B cell (primary cell): Measurements from ENCODE around the gene AMH. TPM values are rescaled to one million over a fixed set of nuclear protein-coding genes. Genes with fewer than 3 reads are reported as not detected.

Source experiments
- ATAC-seq: fragments of 200-7000 bp; cut with Tn5 transposase; one replicate; pipeline ENCODE4 v1.10.0; 2021; ENCODE audit warnings: low read depth, mild to moderate bottlenecking, moderate number of reproducible peaks, moderate library complexity
- CTCF ChIA-PET: fragments of 350-600 bp; sonication (Branson Sonifier 250); formaldehyde crosslinking; loops from one replicate; lab custom pipeline; 2021; ENCODE audit warnings: antibody characterized with exemption, inconsistent platforms; lab: Charles Lee
- POLR2A ChIA-PET: fragments of 350-600 bp; sonication (Branson Sonifier 250); formaldehyde crosslinking; loops from one replicate; lab custom pipeline; 2021; ENCODE audit warnings: antibody characterized with exemption; lab: Charles Lee
- DNase-seq: peaks from one replicate; pipeline ENCODE4 v3.0.0; 2013
- H2AFZ ChIP-seq: 2 replicates; pipeline ENCODE4 v1.6.1; 2012; ENCODE audit warnings: mild to moderate bottlenecking, low read depth, low read length; ENCODE audit not compliant: insufficient read depth, poor library complexity, severe bottlenecking
- H3K27ac ChIP-seq, 2 donors: 1 replicate in 1 of 2; 2 replicates in 1 of 2; pipeline ENCODE4 v1.5.1; 2012 to 2013; ENCODE audit warnings: low read length in 2 of 2, mild to moderate bottlenecking in 2 of 2, moderate library complexity in 1 of 2
- H3K27me3 ChIP-seq, 4 experiments: fragments of 200-600 bp in 1 of 4; sonication (generic) in 1 of 4; replicated peaks in 1 of 4; 1 replicate in 2 of 4; 2 replicates in 2 of 4; pipeline versions ENCODE4 v1.6.1 to v1.7.0; 2013 to 2016; ENCODE audit warnings: low read length in 3 of 4, mild to moderate bottlenecking in 2 of 4, mixed read lengths in 1 of 4, moderate library complexity in 1 of 4; ENCODE audit not compliant: insufficient read depth in 4 of 4, control insufficient read depth in 3 of 4; ENCODE audit errors: control extremely low read depth in 1 of 4
- H3K36me3 ChIP-seq, 2 experiments: replicated peaks in 1 of 2; 1 replicate in 1 of 2; 2 replicates in 1 of 2; pipeline versions ENCODE4 v1.6.1 to v1.7.1; 2013; ENCODE audit warnings: low read length in 1 of 2; ENCODE audit not compliant: insufficient read depth in 2 of 2, control insufficient read depth in 1 of 2; ENCODE audit errors: control extremely low read depth in 1 of 2, extremely low read depth in 1 of 2
- H3K4me1 ChIP-seq, 2 donors: fragments of 200-600 bp in 1 of 2; sonication (generic) in 1 of 2; 1 replicate in 1 of 2; 2 replicates in 1 of 2; pipeline versions ENCODE4 v1.5.1 to v1.6.1; 2013 to 2017; ENCODE audit warnings: low read length in 2 of 2; ENCODE audit not compliant: control insufficient read depth in 2 of 2, insufficient read depth in 2 of 2
- H3K4me2 ChIP-seq: replicated peaks from 2 replicates; pipeline ENCODE3; 2012; ENCODE audit warnings: mild to moderate bottlenecking, low read depth, low read length; ENCODE audit not compliant: poor library complexity, severe bottlenecking
- H3K4me3 ChIP-seq, 5 experiments: fragments of 200-600 bp in 1 of 5; sonication (generic) in 1 of 5; 1 replicate in 3 of 5; 2 replicates in 2 of 5; pipeline versions ENCODE4 v1.5.1 to v1.7.0; 2011 to 2016; ENCODE audit warnings: low read length in 4 of 5, mild to moderate bottlenecking in 4 of 5, low read depth in 2 of 5, control low read depth in 1 of 5, moderate library complexity in 1 of 5; ENCODE audit not compliant: insufficient read depth in 1 of 5; ENCODE audit errors: control extremely low read depth in 1 of 5, extremely low read depth in 1 of 5
- H3K79me2 ChIP-seq: fragments of 200-600 bp; sonication (generic); one replicate; pipeline ENCODE4 v1.6.0; 2016; ENCODE audit warnings: low read length; ENCODE audit not compliant: control insufficient read depth, insufficient read depth
- H3K9ac ChIP-seq: fragments of 200-600 bp; sonication (generic); 2 replicates; pipeline ENCODE4 v1.6.1; 2017; ENCODE audit warnings: mild to moderate bottlenecking, low read length, moderate library complexity
- H3K9me3 ChIP-seq, 3 donors: one replicate each; pipeline versions ENCODE4 v1.6.1 to v1.7.1; 2013; ENCODE audit warnings: low read length in 2 of 3; ENCODE audit not compliant: control insufficient read depth in 2 of 3, insufficient read depth in 1 of 3; ENCODE audit errors: control extremely low read depth in 1 of 3
- H4K20me1 ChIP-seq: 2 replicates; pipeline ENCODE4 v1.6.0; 2012; ENCODE audit warnings: mild to moderate bottlenecking, low read length; ENCODE audit not compliant: insufficient read depth, control insufficient read depth, poor library complexity, severe bottlenecking
- H3K27ac Mint-ChIP-seq: one replicate; pipeline ENCODE4 v1.8.0; 2021; ENCODE audit warnings: mixed read lengths
- H3K27me3 Mint-ChIP-seq: one replicate; pipeline ENCODE4 v1.8.0; 2021; ENCODE audit warnings: mixed read lengths
- H3K4me1 Mint-ChIP-seq: one replicate; pipeline ENCODE4 v1.8.0; 2021; ENCODE audit warnings: mixed read lengths
- H3K4me3 Mint-ChIP-seq: one replicate; pipeline ENCODE4 v1.8.0; 2021; ENCODE audit warnings: mixed read lengths
- H3K9me3 Mint-ChIP-seq: one replicate; pipeline ENCODE4 v1.8.0; 2022; ENCODE audit warnings: mixed read lengths; ENCODE audit not compliant: insufficient read depth
- CTCF ChIP-seq: fragments of 200-600 bp; IDR thresholded peaks from one replicate; pipeline ENCODE4 v1.8.0; 2022; ENCODE audit warnings: antibody characterized with exemption, mild to moderate bottlenecking
- EZH2 ChIP-seq: IDR thresholded peaks from 2 replicates; pipeline ENCODE4 v1.6.1; 2012; ENCODE audit warnings: borderline replicate concordance, low read depth, mild to moderate bottlenecking, moderate library complexity, low read length; ENCODE audit not compliant: insufficient read depth, poor library complexity, severe bottlenecking
- WGBS: methylation state at CpG from one replicate; pipeline ENCODE4 v1.1.5; 2013; ENCODE audit warnings: missing lambda C conversion rate; ENCODE audit not compliant: insufficient coverage; 5-methylcytosine and 5-hydroxymethylcytosine counted together
- intact Hi-C: fragments of 100-400 bp; cut with micrococcal nuclease; formaldehyde crosslinking; loops from one replicate; pipeline ENCODE4 v1.10.0; 2022
- polyA plus RNA-seq: library from polyadenylated mRNA; depleted of rRNA; stranded (reverse); fragments of >200 nt; gene quantifications from 2 replicates; pipeline ENCODE4 v1.2.3, GENCODE V29; 2012
- total RNA-seq, 2 donors: library from RNA; stranded (reverse); fragments of 120-200 nt in 1 of 2; gene quantifications; 1 replicate in 1 of 2; 2 replicates in 1 of 2; pipeline versions ENCODE4 v1.2.3 to v1.2.4, GENCODE V29; 2013 to 2022

Gene AMH
- total and polyA plus RNA-seq, 2 donors (not counting 1 experiment from before 2014, with no cell fraction given), result 1.5 to 4.5 TPM

GRCh38 chr19:2225415-2226050 lies 23.6 kb upstream of the AMH start:
- peaks cover 0 to 53% of the 10 kb centered on the region in 2 experiments for H3K36me3 ChIP-seq
- TF ChIP-seq EZH2 (no peak), CTCF (no peak)

More at GRCh38 chr19:2225415-2226050, 23.6 kb upstream of the AMH start:
- H2AFZ ChIP-seq, result no peak overlapping the region
- Mint-ChIP-seq H3K9me3 (no peaks in the 10 kb centered on the region), H3K4me1 (peaks cover 36% of the 10 kb centered on the region), H3K4me3 (no peak overlapping the region), H3K27ac (peak overlapping the region; percentile 46), H3K27me3 (no peaks in the 10 kb centered on the region)
- ChIA-PET CTCF (no interaction called here), POLR2A (no interaction called here)
- H4K20me1 ChIP-seq, result peaks cover 19% of the 10 kb centered on the region
- H3K9ac ChIP-seq, result no peak overlapping the region
- no peaks in the 10 kb centered on the region for H3K9me3 ChIP-seq
- 98% methylated on average over 32 of the region's 32 CpGs for WGBS
- intact Hi-C loops, result no loop called here
- H3K27me3 ChIP-seq, result no peaks in the 10 kb centered on the region
- H3K27ac ChIP-seq, result no peak overlapping the region
- no peak for ATAC-seq
- peaks cover 16 to 40% of the 10 kb centered on the region in 2 donors for H3K4me1 ChIP-seq
- no peak overlapping the region for H3K4me3 ChIP-seq
- no peak overlapping the region for H3K4me2 ChIP-seq
- no peak for DNase-seq
- peaks cover 20% of the 10 kb centered on the region for H3K79me2 ChIP-seq
